Stomach (tissue), 4 donors: ENCODE results near the gene CD59.

Experiments
- CTCF ChIP-seq, 7 experiments: fragments of 450-650 bp in 4 of 7; fragments of 200-600 bp in 3 of 7; sonication (generic) in 3 of 7; IDR thresholded peaks; one replicate each; pipeline ENCODE4 v1.5.1; 2016 to 2019; ENCODE audit warnings: antibody characterized with exemption in 7 of 7, control low read depth in 2 of 7, mild to moderate bottlenecking in 1 of 7
- EP300 ChIP-seq: sonication (generic); formaldehyde crosslinking; IDR thresholded peaks from one replicate; pipeline ENCODE4 v1.6.1; 2017; ENCODE audit warnings: antibody characterized with exemption
- POLR2A ChIP-seq, 4 donors: fragments of 450-650 bp; IDR thresholded peaks; one replicate each; pipeline ENCODE4 v1.6.1; 2016; ENCODE audit warnings: antibody characterized with exemption in 4 of 4, control low read depth in 2 of 4, mild to moderate bottlenecking in 1 of 4, moderate library complexity in 1 of 4
- POLR2AphosphoS5 ChIP-seq, 3 donors: sonication (generic); formaldehyde crosslinking; IDR thresholded peaks; one replicate each; pipeline ENCODE4 v1.6.1; 2016; ENCODE audit warnings: antibody characterized with exemption in 3 of 3

DNA sequence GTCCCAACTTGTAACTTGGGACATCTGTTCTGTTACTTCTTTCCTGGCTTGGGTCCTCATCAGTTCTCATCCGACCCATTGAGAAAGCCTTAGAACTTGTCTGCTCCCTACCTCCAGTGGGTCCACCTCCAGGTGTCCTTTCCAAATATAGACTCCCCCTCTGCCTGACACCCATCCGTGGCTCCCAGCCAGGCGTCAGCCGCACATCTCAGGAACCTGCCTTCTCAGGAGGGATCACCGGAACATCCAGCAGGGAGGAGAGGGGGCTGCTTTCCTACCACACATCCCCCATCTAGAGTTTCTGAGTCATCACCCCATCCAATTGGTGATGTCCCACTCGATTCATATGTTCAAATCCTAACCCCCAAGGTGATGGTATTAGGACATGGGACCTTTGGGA lies 72.1 kb downstream of the CD59 start:
- TF ChIP-seq CTCF (IDR thresholded peaks at IDR 0.05): no peak
- TF ChIP-seq POLR2A (IDR thresholded peaks at IDR 0.05): no peak
- no peak for TF ChIP-seq POLR2AphosphoS5 (IDR thresholded peaks at IDR 0.05)
- TF ChIP-seq EP300: no peak
